DMS114 treated with DMSO at 0.1 percent for 48 hours (cell line): ENCODE results near the gene DSTYK.

Experiments
- DNase-seq: peaks from one replicate; lab custom pipeline; 2025; ENCODE audit not compliant: unreplicated experiment; lab: John Stamatoyannopoulos, UW

Gene DSTYK

GRCh38 chr1:205141236-205142101, 70.0 kb downstream of the DSTYK start:
- DNase-seq, result peak; percentile 76

- no peak for DNase-seq
Observed at GRCh38 chr1:205140113-205140512, 71.4 kb downstream of the DSTYK start.

- DNase-seq, result no peak
Observed at GRCh38 chr1:205137901-205138300, 73.6 kb downstream of the DSTYK start.

GRCh38 chr1:205133287-205133686, 78.2 kb downstream of the DSTYK start:
- no peak for DNase-seq

- no peak for DNase-seq
Observed at GRCh38 chr1:205129447-205130029, 82.0 kb downstream of the DSTYK start.

- DNase-seq, result no peak
Observed at GRCh38 chr1:205128050-205128449, 83.5 kb downstream of the DSTYK start.

- no peak for DNase-seq
Observed at GRCh38 chr1:205127646-205128045, 83.9 kb downstream of the DSTYK start.

GRCh38 chr1:205124726-205125125, 86.8 kb downstream of the DSTYK start:
- no peak for DNase-seq

GRCh38 chr1:205122489-205122882, 89.0 kb downstream of the DSTYK start:
- no peak for DNase-seq

GRCh38 chr1:205121660-205122488, 89.6 kb downstream of the DSTYK start, which contains the start of gene RBBP5:
Gene RBBP5 (minus strand): TSS chr1:205121978. CDS start chr1:205121873, 105 bp downstream.
- peak; percentile 92 for DNase-seq

GRCh38 chr1:205118752-205119151, 92.8 kb downstream of the DSTYK start:
- no peak for DNase-seq

- DNase-seq, result no peak
Observed at GRCh38 chr1:205111354-205111753, 100.1 kb downstream of the DSTYK start.

GRCh38 chr1:205109711-205110110, 101.8 kb downstream of the DSTYK start:
- no peak for DNase-seq

- DNase-seq, result no peak
Observed at GRCh38 chr1:205109269-205109668, 102.2 kb downstream of the DSTYK start.

GRCh38 chr1:205108464-205108863, 103.0 kb downstream of the DSTYK start:
- DNase-seq, result no peak

GRCh38 chr1:205107327-205107726, 104.2 kb downstream of the DSTYK start:
- no peak for DNase-seq

GRCh38 chr1:205102404-205102803, 109.1 kb downstream of the DSTYK start:
- no peak for DNase-seq

GRCh38 chr1:205098242-205098641, 113.3 kb downstream of the DSTYK start:
- DNase-seq, result no peak

- no peak for DNase-seq
Observed at GRCh38 chr1:205095422-205095821, 116.1 kb downstream of the DSTYK start.
